GM19239 (cell line): ENCODE results near the gene CMIP.
"Not testable (repeated sequence)": the region's sequence is repeated elsewhere in the genome, so short reads cannot be mapped to it uniquely, and the experiment has no call there.

ENCODE experiments used
- DNase-seq: peaks from one replicate; pipeline ENCODE4 v3.0.0; 2011; ENCODE audit warnings: low spot score; ENCODE audit not compliant: insufficient read length
- FAIRE-seq: peaks from 2 replicates; lab custom pipeline; 2011; peaks lifted over from hg19 to GRCh38; lab: Jason Lieb, UNC

Gene CMIP

DNA sequence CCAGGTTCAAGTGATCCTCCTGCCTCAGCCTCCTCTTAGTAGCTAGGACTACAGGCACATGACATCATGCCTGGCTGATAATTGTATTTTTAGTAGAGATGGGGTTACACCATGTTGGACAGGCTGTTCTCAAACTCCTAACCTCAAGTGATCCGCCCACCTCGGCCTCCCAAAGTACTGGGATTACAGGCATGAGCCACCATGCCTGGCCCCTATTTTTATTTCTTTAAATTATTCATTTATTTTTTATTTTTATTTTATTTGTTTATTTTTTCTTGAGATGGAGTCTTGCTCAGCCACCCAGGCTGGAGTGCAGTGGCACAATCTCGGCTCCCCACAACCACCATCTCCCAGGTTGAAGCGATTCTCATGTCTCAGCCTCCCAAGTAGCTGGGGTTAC lies 80.3 kb downstream of the CMIP start:
- not testable (repeated sequence) for DNase-seq, FAIRE-seq

DNA sequence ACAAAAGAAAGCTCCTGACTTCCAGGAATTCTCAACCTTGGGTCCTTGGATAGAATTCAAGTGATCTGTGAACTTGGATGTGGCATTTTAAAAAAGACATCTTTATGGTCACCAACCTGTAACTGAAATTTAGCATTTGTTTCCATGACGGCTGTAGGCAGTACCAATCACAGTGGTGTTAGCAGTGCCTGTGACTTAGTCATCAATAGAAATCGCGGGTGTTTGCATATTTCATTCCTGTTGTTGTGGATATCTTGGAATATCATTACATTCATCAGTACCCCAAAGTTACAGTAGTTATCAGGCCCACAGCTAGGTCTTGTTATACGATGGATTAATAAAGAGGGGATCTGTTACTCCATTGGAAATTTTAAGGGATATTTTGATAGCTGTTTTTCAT lies 81.6 kb downstream of the CMIP start:
- FAIRE-seq (no peak), DNase-seq (no peak)

GRCh38 chr16:81526935-81527334 lies 82.3 kb downstream of the CMIP start:
- no peak for FAIRE-seq
- DNase-seq, result no peak

DNA sequence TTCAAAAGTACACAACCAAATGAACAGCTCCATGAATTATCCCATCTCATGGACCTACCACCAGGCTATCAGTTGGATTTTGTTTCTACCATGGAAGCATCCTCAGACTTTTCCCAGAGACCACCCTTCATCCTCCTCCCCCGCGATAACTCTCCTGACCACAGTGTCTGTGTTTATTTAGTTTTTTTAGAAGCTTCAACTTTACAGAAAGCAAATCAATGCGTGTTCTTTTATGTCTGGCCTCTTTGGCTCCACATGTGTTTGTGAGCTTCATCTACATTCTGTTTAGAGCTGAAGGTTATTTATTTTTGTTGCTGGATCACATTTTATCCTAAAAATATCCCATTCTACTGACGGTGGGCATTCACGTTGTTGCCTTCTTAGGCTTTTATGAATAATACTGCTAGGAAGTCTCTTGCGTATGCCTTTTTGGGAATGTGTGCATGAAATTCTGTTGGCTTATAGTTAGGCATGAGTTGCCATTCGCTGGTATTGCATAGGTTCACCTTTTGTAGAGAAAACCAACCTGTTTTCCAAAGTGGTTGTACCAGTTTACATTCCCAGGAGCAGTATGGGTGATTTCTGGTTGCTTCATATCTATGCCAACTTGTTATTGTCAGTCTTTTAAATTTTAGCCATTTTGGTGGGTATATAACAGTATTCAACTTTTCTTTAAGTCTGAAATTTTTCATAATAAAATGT lies 83.0 kb downstream of the CMIP start:
- DNase-seq, result no peak
- no peak for FAIRE-seq

- DNase-seq, result no peak
- no peak for FAIRE-seq
Observed at GRCh38 chr16:81528256-81528655, 83.6 kb downstream of the CMIP start.

GRCh38 chr16:81530296-81530721 lies 85.7 kb downstream of the CMIP start:
- DNase-seq (no peak), FAIRE-seq (no peak)

DNA sequence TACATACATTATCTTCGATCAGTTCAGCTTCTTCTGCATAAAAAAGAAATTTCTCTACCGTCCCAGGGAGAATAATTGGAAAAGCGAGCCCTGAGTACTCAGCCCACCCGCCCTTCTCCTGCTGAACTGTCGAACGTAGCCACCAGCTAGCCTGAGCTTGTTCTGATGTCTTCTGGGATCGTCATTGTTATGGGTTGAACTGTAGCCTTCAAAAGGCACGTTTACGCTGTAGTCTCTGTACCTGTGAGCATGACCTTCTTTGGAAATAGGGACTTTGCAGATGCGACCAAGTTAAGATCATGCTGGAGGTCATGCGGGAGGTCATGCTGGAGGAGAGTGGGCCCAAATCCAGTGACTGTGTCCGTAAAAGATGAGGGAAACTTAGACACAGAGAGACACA lies 86.2 kb downstream of the CMIP start:
- no peak for FAIRE-seq
- DNase-seq, result no peak

DNA sequence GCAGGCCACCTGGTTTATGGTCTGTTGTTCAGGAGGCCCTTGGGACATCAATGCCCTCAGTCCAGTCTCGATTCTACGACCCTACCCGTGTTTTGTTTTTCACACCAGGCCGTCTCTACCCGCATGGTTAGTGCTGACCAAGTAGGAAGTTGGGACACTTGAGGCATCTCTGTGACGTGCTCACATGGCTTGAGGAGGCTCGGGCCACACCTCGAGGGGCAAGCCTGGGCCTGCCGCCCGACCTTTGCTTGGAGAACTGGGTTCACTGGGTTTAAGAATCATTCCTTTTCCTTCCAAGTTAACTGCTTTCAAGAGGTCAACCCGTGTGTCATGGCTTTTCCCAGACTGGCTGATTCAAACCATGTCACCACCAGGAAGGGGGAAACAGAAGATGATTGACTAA lies 86.8 kb downstream of the CMIP start:
- no peak for DNase-seq
- FAIRE-seq, result no peak

DNA sequence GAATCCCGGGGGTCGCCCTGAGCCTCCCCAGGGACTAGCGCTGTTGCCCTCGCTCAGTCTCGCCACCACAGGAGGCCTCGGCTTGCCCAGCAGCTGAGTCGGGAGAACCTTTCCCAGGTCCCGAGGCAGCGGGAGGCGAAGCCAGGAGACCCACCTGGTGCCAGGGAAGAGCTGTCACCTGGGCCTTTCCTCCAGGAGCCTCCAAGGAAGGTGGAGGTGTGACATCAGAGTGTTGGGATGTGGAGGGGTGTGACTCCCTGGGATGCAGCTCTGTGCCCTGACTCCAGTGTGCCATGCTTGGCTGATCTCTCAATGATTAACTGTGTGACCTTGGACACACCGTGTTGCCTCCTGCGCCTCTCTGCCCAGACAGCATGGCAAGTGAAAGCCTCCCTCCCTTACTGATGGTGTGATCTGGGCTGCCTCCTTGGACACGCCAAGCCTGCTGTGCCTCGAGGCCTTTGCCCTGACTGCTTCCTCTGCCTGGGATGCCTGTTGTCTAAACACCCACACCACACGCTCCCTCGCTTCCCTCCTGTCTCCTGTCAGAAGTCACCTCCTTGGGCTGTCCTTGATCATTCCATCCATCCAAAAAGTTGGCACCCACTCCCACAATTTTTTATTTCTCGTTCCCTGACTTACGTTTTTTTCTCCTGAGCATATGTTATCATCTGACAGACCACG lies 88.0 kb downstream of the CMIP start:
- DNase-seq, result no peak
- no peak for FAIRE-seq

- DNase-seq (no peak), FAIRE-seq (no peak)
Observed at GRCh38 chr16:81533175-81533507, 88.5 kb downstream of the CMIP start.

GRCh38 chr16:81535679-81536360 lies 91.2 kb downstream of the CMIP start:
- FAIRE-seq, result no peak

DNA sequence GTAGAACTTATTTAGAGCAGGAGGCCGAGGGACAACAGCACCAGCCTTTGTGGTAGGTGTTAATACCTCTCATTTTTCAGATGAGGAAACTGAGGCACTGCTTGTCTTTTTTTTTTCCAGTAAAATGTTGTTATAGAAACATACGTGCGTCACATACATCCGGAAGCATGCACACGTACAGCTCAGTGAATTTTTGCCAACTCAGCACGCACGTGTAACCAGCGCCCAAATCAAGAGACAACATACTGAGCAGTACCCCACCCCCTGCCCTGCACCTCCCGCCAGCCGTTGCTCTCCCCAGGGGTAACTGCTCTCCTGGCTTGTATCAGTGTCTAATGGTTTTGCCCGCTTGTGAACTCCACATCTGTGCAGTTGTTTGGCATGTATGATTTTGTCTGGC lies 92.0 kb downstream of the CMIP start:
- FAIRE-seq, result no peak

More at GRCh38 chr16:81535679-81536360, 91.2 kb downstream of the CMIP start:
- no peak for DNase-seq

DNA sequence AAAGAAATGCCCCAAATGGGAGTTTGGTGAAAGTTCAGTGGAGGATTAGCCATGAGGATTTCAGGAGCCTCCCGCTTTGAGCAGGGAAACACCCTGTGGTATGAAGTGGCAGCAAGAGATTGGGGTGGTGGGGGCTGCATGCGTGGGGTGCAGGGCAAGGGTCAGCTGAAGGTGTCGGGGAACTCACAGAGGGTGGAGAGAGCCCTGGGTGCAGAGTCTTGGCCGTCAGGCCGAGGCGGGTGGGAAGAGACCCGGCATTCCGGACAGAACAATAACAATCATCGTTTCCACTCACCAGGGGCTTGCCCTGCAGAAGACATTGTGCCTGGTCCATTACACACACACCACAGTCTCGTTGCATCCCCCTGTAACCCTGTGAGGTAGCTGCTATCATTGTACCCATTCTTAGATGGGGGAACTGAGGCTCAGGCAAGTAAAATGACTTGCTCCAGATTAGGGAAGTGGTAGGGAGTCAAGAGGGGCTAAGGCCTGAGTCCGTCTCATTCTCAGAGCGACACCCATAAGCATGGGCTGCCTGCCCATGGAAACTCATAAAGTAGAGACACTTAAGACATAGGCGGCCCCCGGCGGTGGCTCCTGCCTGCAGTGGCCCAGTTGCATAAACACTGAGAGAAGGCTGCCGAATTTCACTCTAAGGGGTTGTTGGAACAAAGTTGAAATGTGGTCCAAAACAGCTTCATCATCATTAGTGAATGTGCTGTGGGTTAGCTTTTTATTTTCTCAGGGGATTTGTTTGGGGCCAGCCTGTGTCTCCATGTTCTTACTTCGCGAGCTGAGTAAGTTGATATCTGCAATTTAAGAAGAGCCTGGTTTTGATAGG lies 93.3 kb downstream of the CMIP start:
- no peak for DNase-seq
- no peak for FAIRE-seq

More for the DNA sequence above, 92.0 kb downstream of the CMIP start:
- DNase-seq, result no peak

DNA sequence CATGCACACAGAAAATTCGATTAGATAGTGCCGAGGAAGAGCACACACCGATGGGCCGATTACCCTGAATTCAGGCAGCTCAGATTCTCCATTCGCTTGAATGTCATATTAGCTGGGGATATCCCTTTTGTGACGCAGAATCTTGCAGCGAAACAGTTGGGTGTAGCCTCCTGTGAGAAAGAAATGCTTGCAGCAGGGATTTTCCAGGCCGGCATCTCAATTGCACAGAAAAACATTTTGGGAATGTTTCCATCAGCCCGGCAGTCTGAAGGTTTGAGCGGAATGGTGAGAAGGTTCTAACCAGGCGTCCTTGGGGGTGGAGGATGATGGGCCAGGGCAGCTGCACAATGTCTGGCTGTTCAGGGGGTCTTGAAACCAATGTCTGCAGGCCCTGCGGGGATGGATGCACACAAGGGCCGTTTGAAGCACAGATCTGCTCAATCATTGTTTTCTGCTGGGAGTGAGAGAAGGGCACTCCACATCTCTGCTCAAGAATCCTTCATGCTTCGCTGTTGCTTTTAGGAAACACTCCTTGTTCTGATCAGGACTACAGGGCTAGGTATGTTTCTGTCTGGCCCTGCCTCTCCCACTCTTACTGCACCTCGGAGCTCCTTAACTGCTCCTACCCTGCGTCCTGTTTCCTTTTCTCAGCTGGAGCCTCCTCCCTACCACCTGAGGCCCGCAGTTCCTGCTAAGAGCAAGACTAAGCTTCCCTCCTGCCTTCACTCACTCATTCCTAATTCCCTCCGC lies 94.6 kb downstream of the CMIP start:
- DNase-seq, result no peak
- no peak for FAIRE-seq

- FAIRE-seq (no peak), DNase-seq (no peak)
Observed at GRCh38 chr16:81539759-81540472, 95.3 kb downstream of the CMIP start.

GRCh38 chr16:81541314-81541713 lies 96.7 kb downstream of the CMIP start:
- FAIRE-seq (no peak), DNase-seq (no peak)

GRCh38 chr16:81542609-81543570 lies 98.3 kb downstream of the CMIP start:
- DNase-seq, result no peak
- no peak for FAIRE-seq

GRCh38 chr16:81543571-81543970 lies 99.0 kb downstream of the CMIP start:
- DNase-seq, result no peak
- no peak for FAIRE-seq
